ENCODE data around the gene FARP1. TPM values are rescaled to one million over a fixed set of nuclear protein-coding genes. Genes with fewer than 3 reads are reported as not detected.
"Not testable (repeated sequence)": the region's sequence is repeated elsewhere in the genome, so short reads cannot be mapped to it uniquely, and the experiment has no call there.

Gene FARP1
- total and polyA plus RNA-seq, 2 donors, result 30.6 to 81.7 TPM

GRCh38 chr13:98264877-98265276 lies 122.0 kb downstream of the FARP1 start:
- H3K4me1 ChIP-seq (ENCODE audit: insufficient read depth), result peaks cover 3% of the 10 kb centered on the region
- 97% methylated on average over 5 of the region's 5 CpGs for WGBS
- no peak overlapping the region for H3K27ac ChIP-seq (ENCODE audit: low read depth)
- no peaks in the 10 kb centered on the region for H3K36me3 ChIP-seq (ENCODE audit: insufficient read depth)
- H3K4me3 ChIP-seq (ENCODE audit: low read depth, low read length), result no peak overlapping the region
- no peak for DNase-seq (ENCODE audit: extremely low spot score)

- Histone ChIP-seq H3K27ac (ENCODE audit: low read depth) (no peak overlapping the region), H3K4me1 (ENCODE audit: insufficient read depth) (peaks cover 3% of the 10 kb centered on the region), H3K36me3 (ENCODE audit: insufficient read depth) (no peaks in the 10 kb centered on the region), H3K4me3 (ENCODE audit: low read depth, low read length) (no peak overlapping the region)
- DNase-seq (ENCODE audit: extremely low spot score), result no peak
- 71% methylated on average over 10 of the region's 10 CpGs for WGBS
Measured at GRCh38 chr13:98265692-98266551, 123.0 kb downstream of the FARP1 start.

GRCh38 chr13:98267080-98267912 lies 124.4 kb downstream of the FARP1 start:
- H3K4me1 ChIP-seq (ENCODE audit: insufficient read depth), result no peaks in the 10 kb centered on the region
- no peak overlapping the region for H3K4me3 ChIP-seq (ENCODE audit: low read depth, low read length)
- no peak overlapping the region for H3K27ac ChIP-seq (ENCODE audit: low read depth)
- DNase-seq (ENCODE audit: extremely low spot score), result no peak
- H3K36me3 ChIP-seq (ENCODE audit: insufficient read depth), result no peaks in the 10 kb centered on the region
- WGBS, result 40% methylated on average over 18 of the region's 18 CpGs

- 83% methylated on average over 4 of the region's 4 CpGs for WGBS
- no peak for DNase-seq (ENCODE audit: extremely low spot score)
- Histone ChIP-seq H3K4me1 (ENCODE audit: insufficient read depth) (no peaks in the 10 kb centered on the region), H3K4me3 (ENCODE audit: low read depth, low read length) (no peak overlapping the region), H3K27ac (ENCODE audit: low read depth) (no peak overlapping the region), H3K36me3 (ENCODE audit: insufficient read depth) (no peaks in the 10 kb centered on the region)
Measured at GRCh38 chr13:98269386-98269785, 126.5 kb downstream of the FARP1 start.

GRCh38 chr13:98270819-98271218 lies 127.9 kb downstream of the FARP1 start:
- H3K4me3 ChIP-seq (ENCODE audit: low read depth, low read length), result no peak overlapping the region
- H3K4me1 ChIP-seq (ENCODE audit: insufficient read depth), result no peaks in the 10 kb centered on the region
- no peak for DNase-seq (ENCODE audit: extremely low spot score)
- no peaks in the 10 kb centered on the region for H3K36me3 ChIP-seq (ENCODE audit: insufficient read depth)
- H3K27ac ChIP-seq (ENCODE audit: low read depth), result no peak overlapping the region
- WGBS, result 92% methylated on average over 9 of the region's 9 CpGs

- not testable (repeated sequence) for H3K4me1 ChIP-seq (ENCODE audit: insufficient read depth); H3K27ac ChIP-seq (ENCODE audit: low read depth); DNase-seq (ENCODE audit: extremely low spot score); H3K4me3 ChIP-seq (ENCODE audit: low read depth, low read length); H3K36me3 ChIP-seq (ENCODE audit: insufficient read depth)
- 67% methylated on average over 3 of the region's 3 CpGs for WGBS
Measured at GRCh38 chr13:98271646-98272045, 128.8 kb downstream of the FARP1 start.

- Histone ChIP-seq H3K4me1 (ENCODE audit: insufficient read depth) (peaks cover 2% of the 10 kb centered on the region), H3K27ac (ENCODE audit: low read depth) (no peak overlapping the region), H3K4me3 (ENCODE audit: low read depth, low read length) (no peak overlapping the region), H3K36me3 (ENCODE audit: insufficient read depth) (no peaks in the 10 kb centered on the region)
- 50% methylated on average over 1 of the region's 1 CpG for WGBS
- DNase-seq (ENCODE audit: extremely low spot score), result no peak
Measured at GRCh38 chr13:98272549-98272948, 129.7 kb downstream of the FARP1 start.

- Histone ChIP-seq H3K4me1 (ENCODE audit: insufficient read depth) (peaks cover 2% of the 10 kb centered on the region), H3K36me3 (ENCODE audit: insufficient read depth) (no peaks in the 10 kb centered on the region), H3K27ac (ENCODE audit: low read depth) (no peak overlapping the region), H3K4me3 (ENCODE audit: low read depth, low read length) (no peak overlapping the region)
- DNase-seq (ENCODE audit: extremely low spot score), result no peak
- WGBS, result 77% methylated on average over 9 of the region's 9 CpGs
Measured at GRCh38 chr13:98273067-98273823, 130.4 kb downstream of the FARP1 start.

- no peak for DNase-seq (ENCODE audit: extremely low spot score)
- Histone ChIP-seq H3K36me3 (ENCODE audit: insufficient read depth) (no peaks in the 10 kb centered on the region), H3K4me1 (ENCODE audit: insufficient read depth) (peaks cover 2% of the 10 kb centered on the region), H3K27ac (ENCODE audit: low read depth) (peak overlapping the region; percentile 35), H3K4me3 (ENCODE audit: low read depth, low read length) (no peak overlapping the region)
- WGBS, result 66% methylated on average over 12 of the region's 12 CpGs
Measured at GRCh38 chr13:98273824-98274742, 131.2 kb downstream of the FARP1 start.

- Histone ChIP-seq H3K36me3 (ENCODE audit: insufficient read depth) (no peaks in the 10 kb centered on the region), H3K4me1 (ENCODE audit: insufficient read depth) (peaks cover 2% of the 10 kb centered on the region), H3K27ac (ENCODE audit: low read depth) (no peak overlapping the region), H3K4me3 (ENCODE audit: low read depth, low read length) (no peak overlapping the region)
- WGBS, result 78% methylated on average over 2 of the region's 2 CpGs
- no peak for DNase-seq (ENCODE audit: extremely low spot score)
Measured at GRCh38 chr13:98274921-98275487, 132.1 kb downstream of the FARP1 start.

- H3K4me3 ChIP-seq (ENCODE audit: low read depth, low read length), result no peak overlapping the region
- H3K4me1 ChIP-seq (ENCODE audit: insufficient read depth), result peaks cover 2% of the 10 kb centered on the region
- no peak for DNase-seq (ENCODE audit: extremely low spot score)
- 81% methylated on average over 2 of the region's 2 CpGs for WGBS
- H3K36me3 ChIP-seq (ENCODE audit: insufficient read depth), result no peaks in the 10 kb centered on the region
- H3K27ac ChIP-seq (ENCODE audit: low read depth), result peak overlapping the region; percentile 18
Measured at GRCh38 chr13:98275681-98276171, 132.8 kb downstream of the FARP1 start.

GRCh38 chr13:98276486-98276885 lies 133.6 kb downstream of the FARP1 start:
- no peak overlapping the region for H3K4me3 ChIP-seq (ENCODE audit: low read depth, low read length)
- no peak for DNase-seq (ENCODE audit: extremely low spot score)
- no peak overlapping the region for H3K27ac ChIP-seq (ENCODE audit: low read depth)
- WGBS, result 67% methylated on average over 3 of the region's 3 CpGs
- H3K4me1 ChIP-seq (ENCODE audit: insufficient read depth), result peaks cover 2% of the 10 kb centered on the region
- no peaks in the 10 kb centered on the region for H3K36me3 ChIP-seq (ENCODE audit: insufficient read depth)

Measured in urinary bladder (tissue), 4 donors.